H1 (cell line): Measurements from ENCODE around the gene MARCHF3. TPM values are rescaled to one million over a fixed set of nuclear protein-coding genes. Genes with fewer than 3 reads are reported as not detected.

Experiments used
- CHD1 ChIP-seq: IDR thresholded peaks from 2 replicates; pipeline ENCODE4 v1.6.1; 2012; ENCODE audit warnings: low read depth, low read length, improper control_type of control experiment
- CHD7 ChIP-seq: fragments of 300-600 bp; sonication (generic); IDR thresholded peaks from 2 replicates; pipeline ENCODE4 v1.7.1; 2012; ENCODE audit warnings: low read length, moderate library complexity, mild to moderate bottlenecking, inconsistent platforms; ENCODE audit not compliant: insufficient replicate concordance
- GTF2F1 ChIP-seq: IDR thresholded peaks from 2 replicates; pipeline ENCODE4 v1.6.1; 2012; ENCODE audit warnings: low read depth, low read length, improper control_type of control experiment, borderline replicate concordance
- KDM1A ChIP-seq: fragments of 200-600, 300-600 bp; sonication (generic); IDR thresholded peaks from 2 replicates; pipeline ENCODE4 v1.7.1; 2016; ENCODE audit warnings: mild to moderate bottlenecking, low read length, borderline replicate concordance
- MAX ChIP-seq: IDR thresholded peaks from 2 replicates; pipeline ENCODE4 v1.6.1; 2012; ENCODE audit warnings: inconsistent platforms
- NANOG ChIP-seq: IDR thresholded peaks from 2 replicates; pipeline ENCODE4 v1.6.1; 2011; ENCODE audit warnings: low read length, low read depth, mild to moderate bottlenecking, inconsistent platforms; ENCODE audit not compliant: insufficient read depth, poor library complexity, severe bottlenecking
- polyA plus RNA-seq, 7 experiments: library from polyadenylated mRNA; depleted of rRNA in 3 of 7; stranded (reverse) in 5 of 7; unstranded in 2 of 7; fragments of >200 nt in 5 of 7; fragments of 200-250 nt in 2 of 7; gene quantifications; 1 replicate in 5 of 7; 2 replicates in 1 of 7; 4 replicates in 1 of 7; pipeline versions ENCODE4 v1.2.1 to v1.2.3, GENCODE V29; 2011 to 2013; ENCODE audit warnings: missing spikeins in 2 of 7, mixed read lengths in 2 of 7
- total RNA-seq: library from RNA; stranded (reverse); fragmentation: NEBNext Ultra II Directional; extraction: Animal tissue kit (Norgen Biotek cat#: 25700); gene quantifications from 2 replicates; pipeline ENCODE4 v1.2.1, GENCODE V29; 2021

MARCHF3 gene
- total and polyA plus RNA-seq, 2 of the 8 experiments (the other 6 are each of a cell fraction or from before 2014, with no cell fraction given): 12.0 to 16.9 TPM

- TF ChIP-seq CHD7 (no peak), GTF2F1 (no peak), NANOG (no peak), KDM1A (no peak), MAX (no peak), CHD1 (no peak)
Measured at GRCh38 chr5:126972062-126972895, 58.1 kb downstream of the MARCHF3 start (continued).
